GM19099 (cell line): ENCODE results near the gene NACC2.

Experiments used
- POLR2A ChIP-seq: IDR thresholded peaks from 3 replicates; pipeline ENCODE4 v1.6.1; 2011; ENCODE audit warnings: low read depth; ENCODE audit not compliant: insufficient read length; ENCODE audit errors: extremely low read depth

The NACC2 gene

GRCh38 chr9:136095070-136096058 is at the start of gene NACC2:
Gene NACC2, minus strand, starts transcription at chr9:136095289. Its CDS starts 44,768 bp downstream, at chr9:136050521.
- no peak for TF ChIP-seq POLR2A

- no peak for TF ChIP-seq POLR2A
Observed at GRCh38 chr9:136144450-136144849, 49.4 kb upstream of the NACC2 start.

- no peak for TF ChIP-seq POLR2A
Observed at GRCh38 chr9:136143215-136144001, 48.3 kb upstream of the NACC2 start.

- no peak for TF ChIP-seq POLR2A
Observed at GRCh38 chr9:136142859-136143214, 47.7 kb upstream of the NACC2 start.

GRCh38 chr9:136142414-136142796 is 47.3 kb upstream of the NACC2 start:
- TF ChIP-seq POLR2A = no peak

GRCh38 chr9:136141682-136142413 is 46.8 kb upstream of the NACC2 start:
- no peak for TF ChIP-seq POLR2A

- no peak for TF ChIP-seq POLR2A
Observed at GRCh38 chr9:136140966-136141365, 45.9 kb upstream of the NACC2 start.

GRCh38 chr9:136140046-136140445 is 45.0 kb upstream of the NACC2 start:
- TF ChIP-seq POLR2A = no peak

- TF ChIP-seq POLR2A = no peak
Observed at GRCh38 chr9:136138566-136138965, 43.5 kb upstream of the NACC2 start.

GRCh38 chr9:136137321-136138265 is 42.5 kb upstream of the NACC2 start:
- TF ChIP-seq POLR2A = no peak

- no peak for TF ChIP-seq POLR2A
Observed at GRCh38 chr9:136136127-136136925, 41.2 kb upstream of the NACC2 start.

GRCh38 chr9:136135326-136136126 is 40.4 kb upstream of the NACC2 start:
- no peak for TF ChIP-seq POLR2A

- no peak for TF ChIP-seq POLR2A
Observed at GRCh38 chr9:136133959-136134484, 38.9 kb upstream of the NACC2 start.
